ENCODE data around the gene PALM2AKAP2. TPM values are rescaled to one million over a fixed set of nuclear protein-coding genes. Genes with fewer than 3 reads are reported as not detected.

The PALM2AKAP2 gene
- total and polyA plus RNA-seq, 2 donors (not counting 3 experiments of a cell fraction or from before 2014, with no cell fraction given), result 0.01 TPM; not detected in 1

- no TSS peak for BruUV-seq (replicated peaks)
- dilution Hi-C loops (cut with MboI; ENCODE audit: extremely low pct_ligation_motif_present, low sequenced_read_pairs) (no loop called here), intact Hi-C loops (cut with micrococcal nuclease) (no loop called here)
- FAIRE-seq (no peak), DNase-seq (ENCODE audit: low read depth, low spot score) (no peak)
- H4K20me1 ChIP-seq (replicated peaks; ENCODE audit: control insufficient read depth, extremely low read depth, insufficient read depth, low read length), result no peaks in the 10 kb centered on the region
- H3K9me3 ChIP-seq (replicated peaks; ENCODE audit: control insufficient read depth, insufficient read depth, low read length), result no peaks in the 10 kb centered on the region
- POLR2A ChIA-PET, result no interaction called here
- no peaks in the 10 kb centered on the region for H3K4me1 ChIP-seq (ENCODE audit: control insufficient read depth, extremely low read depth, insufficient read depth, low read length)
- no peaks in the 10 kb centered on the region for H3K36me3 ChIP-seq (ENCODE audit: control insufficient read depth in 2 of 2, extremely low read depth in 1 of 2, insufficient read depth in 2 of 2, low read length in 2 of 2)
- no peaks in the 10 kb centered on the region for H3K79me2 ChIP-seq (ENCODE audit: control insufficient read depth, insufficient read depth, low read length)
- no peak overlapping the region for H3K27ac ChIP-seq (ENCODE audit: insufficient read depth, low read depth, low read length)
- H3K4me3 ChIP-seq (replicated peaks in 1 of 3; ENCODE audit: insufficient read depth in 1 of 3, low read depth in 1 of 3, low read length in 3 of 3), result no peak overlapping the region
- TF ChIP-seq POLR2AphosphoS5 (IDR thresholded peaks at IDR 0.05; ENCODE audit: insufficient read depth, low read depth, low read length) (no peak), JUN (IDR thresholded peaks at IDR 0.05; ENCODE audit: borderline replicate concordance, insufficient read depth, insufficient read length, low read depth) (no peak), GATA2 (IDR thresholded peaks at IDR 0.05; ENCODE audit: insufficient read depth, insufficient read length, low read depth, low read length) (no peak), FOS (IDR thresholded peaks at IDR 0.05; ENCODE audit: borderline replicate concordance, insufficient read depth, low read length) (no peak), CTCF (IDR thresholded peaks at IDR 0.05; ENCODE audit: extremely low read depth in 1 of 2, insufficient read depth in 1 of 2, low read depth in 1 of 2, low read length in 2 of 2) (no peak), EZH2 (IDR thresholded peaks at IDR 0.05; ENCODE audit: borderline replicate concordance, low read depth, low read length, severe bottlenecking) (no peak), POLR2A (IDR thresholded peaks at IDR 0.05; ENCODE audit: low read depth, low read length) (no peak), MAX (IDR thresholded peaks at IDR 0.05; ENCODE audit: insufficient read depth, insufficient read length) (no peak), MYC (IDR thresholded peaks at IDR 0.05; ENCODE audit: low read depth, low read length) (no peak)
- H3K9me1 ChIP-seq (replicated peaks; ENCODE audit: control insufficient read depth, extremely low read depth, insufficient read depth, low read length), result no peaks in the 10 kb centered on the region
- H3K4me2 ChIP-seq (ENCODE audit: insufficient read depth, low read length), result no peak overlapping the region
- H2AFZ ChIP-seq (ENCODE audit: low read depth, low read length), result no peak overlapping the region
- CTCF ChIA-PET, result no interaction called here
- peaks cover 0 to 2% of the 10 kb centered on the region in 2 experiments for H3K27me3 ChIP-seq (ENCODE audit: control insufficient read depth in 2 of 2, insufficient read depth in 2 of 2, low read length in 2 of 2)
- no peak overlapping the region for H3K9ac ChIP-seq (replicated peaks; ENCODE audit: extremely low read depth, insufficient read depth, low read length)
These were observed 46.3 kb upstream of the PALM2AKAP2 start for GRCh38 chr9:109733690-109734089.
